Stimulated activated CD4-positive, alpha-beta T cell treated with anti-CD3 and anti-CD28 coated beads, TNF-alpha, amount 100 ng/mL, for 24 hours (primary cell): Measurements from ENCODE around the gene FOXA1.

Experiments
- DNase-seq, 3 experiments: peaks; one replicate each; pipeline ENCODE4 v3.0.0-alpha.2; 2020; ENCODE audit warnings: low read depth in 3 of 3

The FOXA1 gene

DNA sequence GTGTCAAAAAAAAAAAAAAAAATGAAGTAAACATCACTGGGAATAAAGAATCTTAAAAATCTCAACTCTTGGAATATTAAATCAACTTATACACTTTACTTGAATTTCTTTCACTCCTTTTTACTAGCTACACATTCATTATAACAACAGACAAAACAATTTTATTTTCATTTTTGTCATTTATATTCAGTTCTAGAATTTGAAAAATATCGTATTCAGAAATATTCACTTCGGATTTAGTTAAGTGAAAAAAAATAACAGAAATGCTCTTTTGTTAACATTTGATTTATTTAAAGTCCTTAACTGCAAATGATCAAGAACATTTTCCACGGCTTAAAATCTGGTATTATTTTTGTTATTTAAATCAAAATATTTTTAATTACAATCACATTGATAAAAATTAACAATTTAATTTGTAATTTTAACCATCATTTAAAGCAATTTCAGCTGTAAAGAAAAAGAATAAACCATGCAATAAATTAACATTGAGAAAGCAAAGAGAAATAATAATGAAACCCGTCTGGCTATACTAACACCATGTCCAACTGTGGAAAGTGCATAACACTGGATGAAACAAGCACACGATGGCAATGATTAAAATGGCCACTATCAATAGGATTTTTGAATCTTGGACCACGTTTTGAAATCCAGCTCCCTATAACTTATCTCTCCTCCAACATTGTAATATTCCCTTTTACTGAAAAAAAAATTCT is 5.2 kb downstream of the FOXA1 start:
- DNase-seq, result no peak

- no peak for DNase-seq
Observed at GRCh38 chr14:37588956-37589714, 5.9 kb downstream of the FOXA1 start.

DNA sequence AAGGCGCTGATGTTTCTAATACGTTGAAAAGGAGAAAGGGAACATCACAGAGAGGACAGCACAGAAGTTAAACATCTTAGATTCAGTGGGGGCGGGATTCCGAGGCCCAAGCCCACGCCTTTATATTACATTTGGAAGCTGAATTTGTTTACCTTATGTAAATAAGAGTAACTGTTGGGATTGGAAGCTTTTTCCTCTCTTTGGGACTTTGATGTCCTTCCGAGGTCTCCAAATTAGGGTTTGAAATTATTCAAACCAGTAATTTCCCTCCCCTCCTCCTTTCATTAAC is 6.4 kb downstream of the FOXA1 start:
- no peak for DNase-seq

- no peak for DNase-seq
Observed at GRCh38 chr14:37587881-37588666, 7.0 kb downstream of the FOXA1 start.

- DNase-seq, result no peak
Observed at GRCh38 chr14:37587131-37587803, 7.8 kb downstream of the FOXA1 start.

GRCh38 chr14:37586797-37587130 is 8.3 kb downstream of the FOXA1 start:
- DNase-seq, result no peak

DNA sequence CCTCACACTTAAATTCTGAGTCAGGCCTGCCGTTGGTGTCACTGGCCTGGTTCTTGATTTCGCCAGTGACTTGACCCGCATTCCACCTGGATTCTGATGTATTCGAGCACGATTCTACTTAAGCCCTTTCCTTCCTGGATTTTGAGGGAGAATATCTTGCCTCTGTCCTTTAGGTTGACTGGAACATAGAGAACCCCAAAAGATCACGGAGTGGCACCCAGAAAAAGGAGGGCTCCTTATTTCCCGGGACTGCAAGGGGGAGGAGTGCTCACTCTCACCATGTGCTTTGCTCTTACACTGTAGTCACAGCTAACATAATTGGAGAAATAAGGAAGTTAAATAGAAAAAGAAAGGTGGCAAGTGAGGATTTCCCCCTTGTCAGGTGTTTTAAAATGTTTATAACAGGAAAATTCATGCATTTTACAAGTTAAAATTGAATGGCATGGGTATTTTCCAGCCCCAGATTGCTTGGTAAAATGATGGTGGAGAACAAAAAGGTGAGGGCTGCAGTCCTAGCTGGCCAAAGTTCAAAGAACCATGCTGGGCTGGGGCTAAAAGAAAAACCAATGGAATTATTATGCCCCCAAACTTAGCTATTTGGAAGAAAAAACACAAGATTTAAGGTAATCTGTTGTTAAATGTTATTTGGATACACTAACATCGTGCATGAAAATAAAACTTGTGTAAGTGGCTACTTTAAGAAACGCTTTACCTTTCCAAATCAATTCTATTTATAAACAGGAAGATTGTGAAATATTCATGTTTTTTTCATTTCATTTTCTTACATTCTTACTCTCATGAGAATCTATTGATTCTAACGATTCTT is 8.9 kb downstream of the FOXA1 start:
- no peak for DNase-seq

DNA sequence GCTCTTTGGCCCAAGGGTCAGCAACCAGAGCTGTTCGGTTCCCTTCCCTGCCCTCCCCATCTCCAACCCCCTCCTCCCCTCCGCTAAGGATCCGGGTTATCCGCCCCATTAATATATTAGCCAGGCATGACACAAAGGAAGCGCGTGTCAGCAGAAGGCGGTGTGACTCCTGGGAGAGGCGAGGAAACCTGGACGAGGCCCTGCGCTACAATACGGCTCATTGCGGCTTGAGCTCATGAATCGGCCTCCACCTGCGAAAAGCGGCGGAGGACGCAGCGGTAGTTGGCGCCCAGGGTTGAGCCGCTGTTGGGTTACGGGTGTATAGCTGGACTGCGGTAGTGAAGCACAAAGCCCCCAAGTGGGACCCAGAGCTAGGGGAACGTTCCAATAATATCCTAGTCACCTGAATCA is 9.9 kb downstream of the FOXA1 start:
- no peak for DNase-seq

DNA sequence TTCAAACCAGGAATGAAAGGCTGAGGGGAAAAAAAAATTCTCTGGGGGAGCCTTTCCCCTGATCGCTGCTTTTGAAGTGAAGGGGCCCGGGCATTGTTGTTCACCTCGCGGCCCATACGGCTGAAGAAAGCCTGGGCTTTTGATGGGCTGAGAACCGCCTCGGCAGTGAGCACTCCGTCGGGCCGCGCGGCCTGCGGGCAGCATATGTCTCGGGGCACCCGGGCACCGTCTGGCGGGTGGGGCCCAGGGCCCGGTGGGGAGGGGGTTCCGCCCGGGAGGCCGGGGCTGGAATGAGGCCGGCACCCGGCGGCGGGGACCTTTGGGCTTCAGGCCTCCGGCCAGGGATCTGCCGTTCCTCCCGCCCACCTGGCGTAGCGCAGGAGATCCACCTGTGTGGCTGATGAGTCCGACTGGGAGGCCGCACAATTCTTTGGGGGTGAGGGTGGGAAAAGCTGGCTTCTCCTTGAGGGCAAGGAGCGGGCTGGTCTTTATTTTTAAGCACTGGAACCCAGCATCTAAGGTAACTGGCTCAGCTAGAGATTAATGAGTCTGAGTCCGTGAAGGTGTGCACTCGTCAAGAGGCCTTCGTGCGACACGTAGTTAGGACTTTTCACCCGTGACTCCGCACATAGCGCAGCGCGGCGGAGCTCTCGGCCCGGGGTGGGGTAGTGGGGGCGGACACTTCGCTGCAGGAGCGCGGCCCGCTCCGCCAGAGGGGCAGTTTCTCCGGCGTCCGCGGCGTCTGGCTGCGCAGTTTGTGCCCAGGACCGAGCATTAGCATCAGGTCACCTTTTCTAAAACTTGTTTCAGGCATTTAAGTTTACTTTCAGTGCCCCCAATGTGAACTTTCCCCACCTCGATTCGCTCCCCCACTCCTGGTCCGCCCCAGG is 10.6 kb downstream of the FOXA1 start:
- DNase-seq, result no peak

DNA sequence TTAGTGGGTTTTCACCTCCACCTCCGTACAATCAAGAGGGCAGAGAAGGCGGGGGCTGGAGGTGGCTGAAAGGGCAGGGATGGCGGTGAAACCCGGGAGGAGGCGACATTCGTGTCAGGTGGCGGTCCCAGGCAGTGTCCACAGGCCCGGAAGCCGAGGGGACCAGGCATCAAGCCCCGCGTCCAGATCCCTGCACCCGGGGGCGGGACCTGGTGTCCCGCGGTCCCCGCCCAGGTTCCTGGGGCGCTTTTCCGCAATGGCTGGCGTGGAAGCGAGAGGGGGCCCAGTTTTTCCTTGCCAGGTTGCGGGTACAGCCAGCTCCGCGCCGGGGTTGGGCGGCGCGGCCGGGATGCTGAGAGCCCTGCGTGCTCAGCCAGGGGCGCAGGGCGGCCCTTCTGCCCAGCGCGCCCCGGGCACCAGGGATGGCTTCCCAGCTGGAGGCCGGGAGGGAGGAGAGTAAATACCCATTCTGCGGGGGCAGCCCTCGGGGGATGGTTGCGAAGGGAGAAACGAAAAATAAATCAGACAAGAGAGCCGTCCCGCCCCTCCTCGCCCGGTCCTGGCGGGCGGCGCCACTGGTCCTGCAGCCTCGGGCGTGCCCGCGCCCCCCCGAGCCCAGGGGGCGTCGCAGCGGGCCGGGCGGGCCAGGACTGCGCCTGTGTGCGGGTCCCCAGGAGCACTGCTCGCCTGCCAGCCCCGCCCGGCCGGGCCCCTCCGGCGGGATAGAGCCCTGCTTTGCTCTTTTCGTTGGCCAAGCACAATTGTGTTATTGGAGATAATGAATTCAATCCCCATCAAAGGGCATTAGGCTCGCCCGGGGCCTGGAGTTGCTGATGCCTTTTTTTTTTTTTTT is 11.5 kb downstream of the FOXA1 start:
- no peak for DNase-seq

DNA sequence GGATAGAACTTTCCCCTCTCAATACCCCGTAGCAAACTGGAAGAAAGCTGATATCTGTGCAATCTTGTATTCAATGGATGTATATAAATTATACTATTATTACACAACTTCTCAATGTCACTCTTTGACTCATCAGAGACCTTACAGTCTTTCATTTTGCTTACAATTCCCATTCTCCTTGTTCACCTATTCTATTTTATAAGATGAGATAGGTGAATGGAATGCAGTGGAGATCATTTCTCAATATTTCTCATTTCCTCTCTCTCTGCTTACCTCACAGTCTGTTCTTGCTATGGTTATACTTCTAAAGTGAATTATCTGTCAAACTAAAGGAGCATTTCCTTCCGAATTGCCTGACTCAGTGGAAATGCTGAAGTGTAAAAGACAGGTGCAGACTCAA is 14.9 kb downstream of the FOXA1 start:
- no peak for DNase-seq

GRCh38 chr14:37579274-37579673 is 15.8 kb downstream of the FOXA1 start:
- no peak for DNase-seq

- DNase-seq, result no peak
Observed at GRCh38 chr14:37573356-37573755, 21.7 kb downstream of the FOXA1 start.

DNA sequence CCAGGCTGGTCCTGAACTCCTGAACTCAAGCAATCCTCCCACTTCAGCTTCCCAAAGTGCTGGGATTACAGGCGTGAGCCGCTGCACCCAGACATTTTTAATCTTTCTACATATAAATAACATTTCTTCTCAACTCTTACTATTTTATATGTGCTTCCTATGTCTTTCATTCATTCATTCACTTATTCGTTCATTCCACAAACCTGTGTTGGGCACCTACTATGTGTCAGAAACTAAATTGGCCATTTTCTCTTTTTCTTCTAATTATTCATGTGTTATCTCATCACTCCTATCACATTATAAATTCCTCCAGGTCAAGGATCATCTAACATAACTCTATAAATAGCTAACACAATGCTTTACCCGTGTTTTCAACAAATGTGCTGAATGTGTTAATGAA is 23.7 kb downstream of the FOXA1 start:
- DNase-seq, result no peak

DNA sequence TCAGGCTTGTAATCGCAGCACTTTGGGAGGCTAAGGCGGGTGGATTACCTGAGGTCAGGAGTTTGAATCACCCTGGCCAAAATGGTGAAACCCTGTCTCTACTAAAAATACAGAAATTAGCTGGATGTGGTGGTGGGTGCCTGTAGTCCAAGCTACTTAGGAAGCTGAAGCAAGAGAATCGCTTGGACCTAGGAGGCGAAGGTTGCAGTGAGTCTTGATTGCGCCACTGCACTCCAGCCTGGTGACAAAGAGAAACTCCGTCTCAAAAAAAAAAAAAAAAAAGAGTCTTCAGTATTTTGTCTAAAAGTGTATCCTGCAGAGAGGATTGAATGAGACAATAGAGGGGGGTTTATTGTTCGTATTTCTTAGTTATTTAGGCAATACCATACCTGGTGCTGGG is 25.3 kb downstream of the FOXA1 start:
- no peak for DNase-seq

GRCh38 chr14:37566811-37567371 is 28.2 kb downstream of the FOXA1 start:
- no peak for DNase-seq

GRCh38 chr14:37565550-37565949 is 29.5 kb downstream of the FOXA1 start:
- DNase-seq, result no peak

DNA sequence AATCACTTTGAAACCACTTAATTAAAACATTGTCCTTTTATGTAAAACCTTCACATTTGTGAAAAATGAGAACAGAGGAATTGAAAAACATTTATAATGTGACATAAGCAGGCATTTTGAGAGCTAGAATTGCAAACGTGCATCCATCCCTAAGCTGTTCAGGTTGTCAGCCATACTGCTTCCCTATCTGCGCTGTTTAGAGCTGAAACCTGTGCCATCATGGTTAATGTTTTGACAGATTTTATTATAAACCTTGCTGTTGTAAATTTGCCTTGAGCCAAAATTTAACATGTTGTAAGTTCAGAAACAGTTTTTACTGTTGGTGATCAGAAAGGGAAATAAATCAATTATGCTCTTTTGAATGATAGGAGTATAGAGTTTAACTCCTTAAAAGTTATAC is 31.9 kb downstream of the FOXA1 start:
- no peak for DNase-seq

- no peak for DNase-seq
Observed at GRCh38 chr14:37559386-37559785, 35.7 kb downstream of the FOXA1 start.
